Gastroesophageal sphincter (tissue), 4 donors: ENCODE results near the gene ETAA1. TPM values are rescaled to one million over a fixed set of nuclear protein-coding genes. Genes with fewer than 3 reads are reported as not detected.

Source experiments
- ATAC-seq: fragments of 150-250 bp; one replicate; pipeline ENCODE4 v1.9.1; 2016; ENCODE audit warnings: mild to moderate bottlenecking, moderate library complexity
- H3K27ac ChIP-seq, 4 donors: fragments of 200-600 bp; sonication (generic) in 3 of 4; 1 replicate in 3 of 4; 2 replicates in 1 of 4; pipeline ENCODE4 v1.5.1; 2016 to 2019
- H3K27me3 ChIP-seq: fragments of 200-600 bp; sonication (generic); one replicate; pipeline ENCODE4 v1.5.1; 2019
- H3K36me3 ChIP-seq, 2 donors: fragments of 200-600 bp; sonication (generic); one replicate each; pipeline ENCODE4 v1.5.1; 2019; ENCODE audit warnings: control low read depth in 1 of 2
- H3K4me1 ChIP-seq, 3 donors: fragments of 200-600 bp; sonication (generic); 1 replicate in 2 of 3; 2 replicates in 1 of 3; pipeline ENCODE4 v1.5.1; 2016 to 2019; ENCODE audit warnings: control low read depth in 2 of 3
- H3K4me3 ChIP-seq, 2 donors: fragments of 200-600 bp; sonication (generic); one replicate each; pipeline ENCODE4 v1.5.1; 2019; ENCODE audit warnings: mild to moderate bottlenecking in 1 of 2, moderate library complexity in 1 of 2
- H3K9me3 ChIP-seq, 3 donors: fragments of 200-600 bp; sonication (generic); one replicate each; pipeline ENCODE4 v1.5.1; 2017 to 2019; ENCODE audit warnings: control low read depth in 2 of 3
- CTCF ChIP-seq, 4 experiments: fragments of 200-600 bp in 2 of 4; fragments of 450-650 bp in 2 of 4; sonication (generic) in 1 of 4; IDR thresholded peaks; one replicate each; pipeline ENCODE4 v1.5.1; 2017 to 2019; ENCODE audit warnings: antibody characterized with exemption in 4 of 4, mild to moderate bottlenecking in 2 of 4, moderate library complexity in 2 of 4
- EP300 ChIP-seq: sonication (generic); formaldehyde crosslinking; IDR thresholded peaks from one replicate; pipeline ENCODE4 v1.6.1; 2017; ENCODE audit warnings: antibody characterized with exemption, mild to moderate bottlenecking
- POLR2A ChIP-seq, 2 donors: fragments of 450-650 bp; IDR thresholded peaks; one replicate each; pipeline ENCODE4 v1.6.1; 2017; ENCODE audit warnings: antibody characterized with exemption in 2 of 2, mild to moderate bottlenecking in 2 of 2, moderate library complexity in 1 of 2
- POLR2AphosphoS5 ChIP-seq: sonication (generic); formaldehyde crosslinking; IDR thresholded peaks from one replicate; pipeline ENCODE4 v1.6.1; 2017; ENCODE audit warnings: antibody characterized with exemption
- WGBS, 2 donors: methylation state at CpG; one replicate each; pipeline ENCODE4 v1.1.5; 2018; ENCODE audit warnings: low coverage in 1 of 2; 5-methylcytosine and 5-hydroxymethylcytosine counted together
- total RNA-seq, 4 donors: library from RNA; depleted of rRNA; stranded (reverse); fragments of >200 nt; gene quantifications; one replicate each; pipeline ENCODE4 v1.1.0, GENCODE V29; 2016

Gene ETAA1
- total RNA-seq, 4 donors from 2014 or later: 16.6 to 26.6 (median 23.0) TPM

GRCh38 chr2:67455219-67456142 lies 58.3 kb downstream of the ETAA1 start:
- H3K27ac ChIP-seq: no peak overlapping the region
- no peak for ATAC-seq
- H3K4me1 ChIP-seq: peaks cover 0 to 7% (median 0%) of the 10 kb centered on the region in 3 donors
- WGBS, 2 donors: 60 to 79% methylated on average over 4 of the region's 4 CpGs
- no peaks in the 10 kb centered on the region for H3K9me3 ChIP-seq
- TF ChIP-seq CTCF (IDR thresholded peaks at IDR 0.05): no peak
- no peak for TF ChIP-seq POLR2A (IDR thresholded peaks at IDR 0.05)
- no peak for TF ChIP-seq EP300
- TF ChIP-seq POLR2AphosphoS5: no peak
- H3K36me3 ChIP-seq: no peaks in the 10 kb centered on the region
- no peak overlapping the region for H3K4me3 ChIP-seq
- no peaks in the 10 kb centered on the region for H3K27me3 ChIP-seq

- H3K4me3 ChIP-seq: no peak overlapping the region
- WGBS, 2 donors: 11 to 23% methylated on average over 2 of the region's 2 CpGs
- no peak for ATAC-seq
- H3K4me1 ChIP-seq: peaks cover 0 to 7% (median 0%) of the 10 kb centered on the region in 3 donors
- TF ChIP-seq CTCF (IDR thresholded peaks at IDR 0.05): no peak
- H3K9me3 ChIP-seq: no peaks in the 10 kb centered on the region
- H3K27ac ChIP-seq: no peak overlapping the region
- no peaks in the 10 kb centered on the region for H3K27me3 ChIP-seq
- no peaks in the 10 kb centered on the region for H3K36me3 ChIP-seq
Observed at GRCh38 chr2:67456428-67456827, 59.3 kb downstream of the ETAA1 start.

GRCh38 chr2:67457699-67458098 lies 60.6 kb downstream of the ETAA1 start:
- H3K36me3 ChIP-seq: no peaks in the 10 kb centered on the region
- no peaks in the 10 kb centered on the region for H3K9me3 ChIP-seq
- WGBS, 2 donors: 67 to 96% methylated on average over 3 to 4 of the region's 4 CpGs
- ATAC-seq: no peak
- H3K27ac ChIP-seq: no peak overlapping the region
- no peaks in the 10 kb centered on the region for H3K27me3 ChIP-seq
- TF ChIP-seq EP300 (no peak), POLR2A (IDR thresholded peaks at IDR 0.05) (no peak), CTCF (IDR thresholded peaks at IDR 0.05) (no peak), POLR2AphosphoS5 (no peak)
- peaks cover 0 to 7% (median 0%) of the 10 kb centered on the region in 3 donors for H3K4me1 ChIP-seq
- no peak overlapping the region for H3K4me3 ChIP-seq

GRCh38 chr2:67459761-67460160 lies 62.6 kb downstream of the ETAA1 start:
- ATAC-seq: no peak
- Histone ChIP-seq H3K4me3 (no peak overlapping the region), H3K27ac (no peak overlapping the region), H3K27me3 (no peaks in the 10 kb centered on the region), H3K4me1 (peaks cover 0 to 7% (median 0%) of the 10 kb centered on the region in 3 donors), H3K36me3 (no peaks in the 10 kb centered on the region), H3K9me3 (no peaks in the 10 kb centered on the region)
- 72 to 94% methylated on average over 2 of the region's 2 CpGs for WGBS, 2 donors
- TF ChIP-seq POLR2AphosphoS5 (no peak), POLR2A (IDR thresholded peaks at IDR 0.05) (no peak), EP300 (no peak), CTCF (IDR thresholded peaks at IDR 0.05) (no peak)
